H9 (cell line): ENCODE measurements around the gene UMAD1. TPM values are rescaled to one million over a fixed set of nuclear protein-coding genes. Genes with fewer than 3 reads are reported as not detected.
A peak's percentile ranks its signal among the peaks of the same experiment; 100 is the strongest.

Source experiments
- DNase-seq: peaks from one replicate; pipeline ENCODE4 v3.0.0-alpha.2; 2017
- H2AFZ ChIP-seq: one replicate; pipeline ENCODE4 v1.6.1; 2013; ENCODE audit warnings: mild to moderate bottlenecking, low read length, control low read depth, moderate library complexity
- H2AK5ac ChIP-seq: 2 replicates; pipeline ENCODE4 v1.6.1; 2013; ENCODE audit warnings: low read length, control low read depth, mixed read lengths; ENCODE audit not compliant: insufficient read length
- H2BK120ac ChIP-seq: one replicate; pipeline ENCODE4 v1.6.1; 2013; ENCODE audit warnings: low read depth, mild to moderate bottlenecking, low read length, control low read depth, inconsistent platforms; ENCODE audit not compliant: poor library complexity, severe bottlenecking
- H2BK12ac ChIP-seq: 2 replicates; pipeline ENCODE4 v1.6.1; 2013; ENCODE audit warnings: low read length, control low read depth, mixed read lengths, low read depth; ENCODE audit not compliant: insufficient read length
- H2BK15ac ChIP-seq: 2 replicates; pipeline ENCODE4 v1.6.1; 2013; ENCODE audit warnings: low read depth, low read length, control low read depth
- H2BK20ac ChIP-seq: one replicate; pipeline ENCODE4 v1.6.1; 2013; ENCODE audit warnings: low read depth, mild to moderate bottlenecking, low read length, control low read depth, inconsistent platforms; ENCODE audit not compliant: poor library complexity, severe bottlenecking
- H2BK5ac ChIP-seq: 2 replicates; pipeline ENCODE4 v1.6.1; 2013; ENCODE audit warnings: low read length, control low read depth, mixed read lengths; ENCODE audit not compliant: insufficient read length
- H3K14ac ChIP-seq: 2 replicates; pipeline ENCODE4 v1.6.1; 2013; ENCODE audit warnings: low read length, control low read depth; ENCODE audit not compliant: insufficient read depth
- H3K18ac ChIP-seq: 2 replicates; pipeline ENCODE4 v1.6.1; 2013; ENCODE audit warnings: low read depth, mild to moderate bottlenecking, mixed read lengths, low read length, control low read depth; ENCODE audit not compliant: insufficient read length
- H3K23ac ChIP-seq: 2 replicates; pipeline ENCODE4 v1.6.1; 2013; ENCODE audit warnings: low read length, control low read depth, mixed read lengths, low read depth; ENCODE audit not compliant: insufficient read length
- H3K23me2 ChIP-seq: 2 replicates; pipeline ENCODE4 v1.6.1; 2013; ENCODE audit warnings: low read depth, mild to moderate bottlenecking, mixed read lengths, low read length, control low read depth; ENCODE audit not compliant: insufficient read length, poor library complexity, severe bottlenecking
- H3K27ac ChIP-seq: 2 replicates; pipeline ENCODE4 v1.5.1; 2013; ENCODE audit warnings: low read length, control low read depth, mixed read lengths, low read depth; ENCODE audit not compliant: insufficient read length
- H3K27me3 ChIP-seq: 2 replicates; pipeline ENCODE4 v1.6.1; 2013; ENCODE audit warnings: low read length, control low read depth, inconsistent platforms; ENCODE audit not compliant: insufficient read depth
- H3K4ac ChIP-seq: 2 replicates; pipeline ENCODE4 v1.6.1; 2013; ENCODE audit warnings: low read depth, mild to moderate bottlenecking, control low read depth, inconsistent platforms, low read length, moderate library complexity
- H3K4me1 ChIP-seq: 2 replicates; pipeline ENCODE4 v1.6.1; 2013; ENCODE audit warnings: low read length, control low read depth, inconsistent platforms; ENCODE audit not compliant: insufficient read depth
- H3K4me2 ChIP-seq: 2 replicates; pipeline ENCODE4 v1.6.1; 2013; ENCODE audit warnings: low read length, control low read depth, mixed read lengths; ENCODE audit not compliant: insufficient read length, insufficient read depth
- H3K56ac ChIP-seq: 2 replicates; pipeline ENCODE4 v1.6.1; 2013; ENCODE audit warnings: low read depth, mild to moderate bottlenecking, mixed read lengths, low read length, control low read depth; ENCODE audit not compliant: insufficient read length
- H3K79me1 ChIP-seq: 2 replicates; pipeline ENCODE4 v1.6.1; 2013; ENCODE audit warnings: low read depth, mild to moderate bottlenecking, moderate library complexity, low read length, control low read depth, inconsistent platforms; ENCODE audit not compliant: insufficient read depth, poor library complexity, severe bottlenecking
- H3K79me2 ChIP-seq: 2 replicates; pipeline ENCODE4 v1.6.1; 2013; ENCODE audit warnings: low read length, control low read depth, inconsistent platforms; ENCODE audit not compliant: insufficient read depth
- H3K9ac ChIP-seq: 2 replicates; pipeline ENCODE4 v1.6.1; 2013; ENCODE audit warnings: low read length, control low read depth, mixed read lengths; ENCODE audit not compliant: insufficient read length; ENCODE audit errors: extremely low read depth
- H3K9me3 ChIP-seq: one replicate; pipeline ENCODE4 v1.6.1; 2013; ENCODE audit warnings: low read depth, low read length, inconsistent platforms; ENCODE audit not compliant: control insufficient read depth
- H3T11ph ChIP-seq: one replicate; pipeline ENCODE4 v1.6.1; 2013; ENCODE audit warnings: mild to moderate bottlenecking, low read length, control low read depth, inconsistent platforms
- H4K20me1 ChIP-seq: one replicate; pipeline ENCODE4 v1.6.1; 2013; ENCODE audit not compliant: control insufficient read depth, insufficient read length, insufficient read depth
- H4K5ac ChIP-seq: 2 replicates; pipeline ENCODE4 v1.6.1; 2013; ENCODE audit warnings: low read depth, mild to moderate bottlenecking, mixed read lengths, low read length, control low read depth; ENCODE audit not compliant: insufficient read length
- H4K8ac ChIP-seq: replicated peaks from 2 replicates; pipeline ENCODE4 v1.6.1; 2013; ENCODE audit warnings: low read length, control low read depth, mixed read lengths, low read depth; ENCODE audit not compliant: insufficient read length
- H4K91ac ChIP-seq: 2 replicates; pipeline ENCODE4 v1.6.1; 2013; ENCODE audit warnings: low read depth, mild to moderate bottlenecking, moderate library complexity, mixed read lengths, low read length, control low read depth; ENCODE audit not compliant: insufficient read length
- H3K27ac Mint-ChIP-seq, 3 experiments: 2 replicates in 2 of 3; 3 replicates in 1 of 3; pipeline ENCODE4 v1.8.0; 2020 to 2021; ENCODE audit warnings: mixed read lengths in 3 of 3, mild to moderate bottlenecking in 1 of 3, moderate library complexity in 1 of 3
- H3K27me3 Mint-ChIP-seq: 2 replicates; pipeline ENCODE4 v1.8.0; 2021; ENCODE audit warnings: low read depth, mild to moderate bottlenecking, moderate library complexity, mixed read lengths
- H3K36me3 Mint-ChIP-seq, 3 experiments: 2 replicates in 2 of 3; 3 replicates in 1 of 3; pipeline ENCODE4 v1.8.0; 2020 to 2021; ENCODE audit warnings: low read depth in 3 of 3, mixed read lengths in 3 of 3; ENCODE audit not compliant: insufficient read depth in 1 of 3
- H3K4me1 Mint-ChIP-seq, 2 experiments: 2 replicates each; pipeline ENCODE4 v1.8.0; 2020; ENCODE audit warnings: mixed read lengths in 2 of 2
- H3K4me3 Mint-ChIP-seq, 2 experiments: 2 replicates in 1 of 2; 3 replicates in 1 of 2; pipeline ENCODE4 v1.8.0; 2020 to 2021; ENCODE audit warnings: mild to moderate bottlenecking in 2 of 2, mixed read lengths in 2 of 2, moderate library complexity in 1 of 2
- H3K9me3 Mint-ChIP-seq, 2 experiments: 2 replicates in 1 of 2; 3 replicates in 1 of 2; pipeline ENCODE4 v1.8.0; 2020; ENCODE audit warnings: mild to moderate bottlenecking in 2 of 2, mixed read lengths in 2 of 2, moderate library complexity in 1 of 2
- CTCF ChIP-seq: fragments of 200-600 bp; sonication (generic); conservative IDR thresholded peaks from 3 replicates; pipeline ENCODE4 v1.8.0; 2021; ENCODE audit warnings: antibody characterized with exemption, mild to moderate bottlenecking
- WGBS: extraction: QIAGEN DNeasy Blood & Tissue Kit; methylation state at CpG from one replicate; pipeline ENCODE4 v1.1.7; 2013; ENCODE audit warnings: missing lambda C conversion rate, low lambda C conversion rate, mixed read lengths; ENCODE audit not compliant: insufficient read length; ENCODE audit errors: extremely low coverage; 5-methylcytosine and 5-hydroxymethylcytosine counted together
- total RNA-seq: library from RNA; stranded (reverse); gene quantifications from 2 replicates; pipeline ENCODE4 v1.2.1, GENCODE V29; 2021

Gene UMAD1
- total RNA-seq, 1 experiment from 2014 or later, result 8.9 TPM

- Histone ChIP-seq H3K18ac (no peak overlapping the region), H3K79me2 (no peaks in the 10 kb centered on the region), H2BK12ac (no peak overlapping the region), H3K56ac (no peak overlapping the region), H2BK5ac (no peak overlapping the region), H3K9me3 (no peaks in the 10 kb centered on the region), H4K8ac (no peak overlapping the region), H2AFZ (no peak overlapping the region), H4K5ac (no peak overlapping the region), H3K27ac (no peak overlapping the region), H4K20me1 (no peaks in the 10 kb centered on the region), H2BK20ac (no peak overlapping the region), H3T11ph (no peak overlapping the region), H3K4ac (no peak overlapping the region), H3K27me3 (no peaks in the 10 kb centered on the region), H4K91ac (no peak overlapping the region), H3K23me2 (no peaks in the 10 kb centered on the region), H3K14ac (no peak overlapping the region), H2AK5ac (no peak overlapping the region), H3K23ac (no peak overlapping the region), H3K4me2 (no peak overlapping the region), H3K9ac (no peak overlapping the region), H3K79me1 (no peaks in the 10 kb centered on the region), H3K4me1 (peaks cover 11% of the 10 kb centered on the region), H2BK120ac (no peak overlapping the region), H2BK15ac (no peak overlapping the region)
- H3K36me3 Mint-ChIP-seq, result no peaks in the 10 kb centered on the region
- peak overlapping the region in 2 of 3 experiments; percentile 35 to 87; a peak in 4 of 7 replicates for H3K27ac Mint-ChIP-seq
- DNase-seq, result no peak
- no peaks in the 10 kb centered on the region for H3K9me3 Mint-ChIP-seq
- no peak overlapping the region for H3K4me3 Mint-ChIP-seq
- TF ChIP-seq CTCF, result no peak
- H3K27me3 Mint-ChIP-seq, result no peaks in the 10 kb centered on the region
- WGBS, result no CpG with 5 or more reads among the region's 6 CpGs
- peaks cover 20 to 22% of the 10 kb centered on the region in 2 experiments for H3K4me1 Mint-ChIP-seq
Observed at GRCh38 chr7:7772397-7772821, 131.9 kb downstream of the UMAD1 start.
